ENCODE results near the gene EPHA6.

The EPHA6 gene

DNA sequence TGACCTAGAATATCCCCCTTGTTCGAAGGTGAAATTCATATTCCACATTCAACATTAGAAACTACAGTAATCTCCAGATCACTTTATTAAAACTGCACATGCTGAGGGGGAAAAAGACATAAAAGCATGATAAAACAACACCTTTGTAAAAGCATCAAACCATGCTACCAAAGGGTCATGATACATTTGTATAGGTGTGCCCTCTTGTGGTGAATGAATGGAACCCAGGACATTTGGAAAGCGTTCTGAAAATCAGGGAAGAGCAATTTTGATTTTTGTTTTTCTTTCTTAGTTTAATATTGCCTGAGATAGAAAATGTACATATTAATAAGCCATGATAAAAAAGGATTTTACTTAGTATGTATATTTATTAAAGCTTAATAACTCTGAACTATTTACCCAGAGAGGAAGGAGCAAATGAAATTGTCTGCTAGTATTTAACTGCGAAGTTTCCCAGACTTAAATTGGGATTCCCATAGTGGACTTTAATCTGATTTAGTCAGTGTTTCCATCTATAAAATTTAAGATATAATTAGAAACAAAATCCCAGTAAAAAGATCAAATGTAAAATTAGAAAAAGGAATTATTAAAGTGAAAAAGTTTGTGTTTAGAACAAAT, 844.4 kb downstream of the EPHA6 start:
- Histone ChIP-seq H3K36me3 (ENCODE audit: insufficient read depth, low read length) (no peaks in the 10 kb centered on the region), H3F3A (ENCODE audit: insufficient read depth, low read length) (no peaks in the 10 kb centered on the region), H3K4me3 (ENCODE audit: low read depth, low read length, poor library complexity, severe bottlenecking) (no peak overlapping the region), H3K4me2 (ENCODE audit: low read length) (no peak overlapping the region), H4K20me1 (ENCODE audit: insufficient read depth, low read length) (no peaks in the 10 kb centered on the region; the same call in 1 of the 2 replicates), H3K27me3 (ENCODE audit: insufficient read depth, low read length) (no peaks in the 10 kb centered on the region), H3K9me2 (ENCODE audit: low read depth, low read length) (no peaks in the 10 kb centered on the region), H3K4me1 (ENCODE audit: insufficient read depth, low read length, severe bottlenecking) (no peaks in the 10 kb centered on the region), H3K9me3 (ENCODE audit: low read length) (no peaks in the 10 kb centered on the region), H3K9ac (ENCODE audit: low read length) (no peak overlapping the region), H3K27ac (ENCODE audit: low read depth, low read length, poor library complexity, severe bottlenecking) (no peak overlapping the region), H3K79me2 (ENCODE audit: insufficient read depth, low read length) (no peaks in the 10 kb centered on the region), H2AFZ (ENCODE audit: low read length) (no peak overlapping the region)
- no peak for TF ChIP-seq EZH2 (IDR thresholded peaks at IDR 0.05; ENCODE audit: borderline replicate concordance, low read length)
- TF ChIP-seq, protein P1, sequence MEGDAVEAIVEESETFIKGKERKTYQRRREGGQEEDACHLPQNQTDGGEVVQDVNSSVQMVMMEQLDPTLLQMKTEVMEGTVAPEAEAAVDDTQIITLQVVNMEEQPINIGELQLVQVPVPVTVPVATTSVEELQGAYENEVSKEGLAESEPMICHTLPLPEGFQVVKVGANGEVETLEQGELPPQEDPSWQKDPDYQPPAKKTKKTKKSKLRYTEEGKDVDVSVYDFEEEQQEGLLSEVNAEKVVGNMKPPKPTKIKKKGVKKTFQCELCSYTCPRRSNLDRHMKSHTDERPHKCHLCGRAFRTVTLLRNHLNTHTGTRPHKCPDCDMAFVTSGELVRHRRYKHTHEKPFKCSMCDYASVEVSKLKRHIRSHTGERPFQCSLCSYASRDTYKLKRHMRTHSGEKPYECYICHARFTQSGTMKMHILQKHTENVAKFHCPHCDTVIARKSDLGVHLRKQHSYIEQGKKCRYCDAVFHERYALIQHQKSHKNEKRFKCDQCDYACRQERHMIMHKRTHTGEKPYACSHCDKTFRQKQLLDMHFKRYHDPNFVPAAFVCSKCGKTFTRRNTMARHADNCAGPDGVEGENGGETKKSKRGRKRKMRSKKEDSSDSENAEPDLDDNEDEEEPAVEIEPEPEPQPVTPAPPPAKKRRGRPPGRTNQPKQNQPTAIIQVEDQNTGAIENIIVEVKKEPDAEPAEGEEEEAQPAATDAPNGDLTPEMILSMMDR (IDR thresholded peaks at IDR 0.05; ENCODE audit: low read length): peak; percentile 64

DNA sequence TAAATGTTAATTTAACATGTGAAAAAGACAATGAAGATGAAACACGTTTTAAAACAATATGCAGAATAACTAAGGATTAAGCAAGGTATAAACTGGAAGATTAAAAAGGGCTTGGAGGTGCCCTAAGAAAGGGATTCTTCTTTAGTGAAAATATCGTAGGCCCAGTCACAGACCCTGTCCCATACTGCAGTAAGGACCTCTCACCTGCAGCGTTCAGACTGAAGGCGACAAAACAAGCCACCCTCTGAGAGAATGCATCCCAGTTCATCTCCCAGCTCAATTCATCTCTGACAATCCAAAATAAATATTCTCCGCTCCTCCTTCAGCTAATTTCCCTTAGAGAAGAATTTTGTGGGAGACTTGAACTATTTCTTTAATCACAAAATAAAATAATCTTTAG, 847.9 kb downstream of the EPHA6 start:
- H3K9me3 ChIP-seq (ENCODE audit: low read length): no peaks in the 10 kb centered on the region
- no peak overlapping the region for H3K9ac ChIP-seq (ENCODE audit: low read length)
- H3K4me3 ChIP-seq (ENCODE audit: low read depth, low read length, poor library complexity, severe bottlenecking): no peak overlapping the region
- H3F3A ChIP-seq (ENCODE audit: insufficient read depth, low read length): no peaks in the 10 kb centered on the region
- no peak overlapping the region for H3K27ac ChIP-seq (ENCODE audit: low read depth, low read length, poor library complexity, severe bottlenecking)
- no peaks in the 10 kb centered on the region for H3K27me3 ChIP-seq (ENCODE audit: insufficient read depth, low read length)
- no peaks in the 10 kb centered on the region for H3K36me3 ChIP-seq (ENCODE audit: insufficient read depth, low read length)
- H2AFZ ChIP-seq (ENCODE audit: low read length): no peak overlapping the region
- no peaks in the 10 kb centered on the region for H3K79me2 ChIP-seq (ENCODE audit: insufficient read depth, low read length)
- no peaks in the 10 kb centered on the region; the same call in 1 of the 2 replicates for H4K20me1 ChIP-seq (ENCODE audit: insufficient read depth, low read length)
- H3K9me2 ChIP-seq (ENCODE audit: low read depth, low read length): no peaks in the 10 kb centered on the region
- H3K4me2 ChIP-seq (ENCODE audit: low read length): no peak overlapping the region
- TF ChIP-seq, protein P1 (IDR thresholded peaks at IDR 0.05; ENCODE audit: low read length): no peak
- TF ChIP-seq EZH2 (IDR thresholded peaks at IDR 0.05; ENCODE audit: borderline replicate concordance, low read length): no peak
- no peaks in the 10 kb centered on the region for H3K4me1 ChIP-seq (ENCODE audit: insufficient read depth, low read length, severe bottlenecking)

DNA sequence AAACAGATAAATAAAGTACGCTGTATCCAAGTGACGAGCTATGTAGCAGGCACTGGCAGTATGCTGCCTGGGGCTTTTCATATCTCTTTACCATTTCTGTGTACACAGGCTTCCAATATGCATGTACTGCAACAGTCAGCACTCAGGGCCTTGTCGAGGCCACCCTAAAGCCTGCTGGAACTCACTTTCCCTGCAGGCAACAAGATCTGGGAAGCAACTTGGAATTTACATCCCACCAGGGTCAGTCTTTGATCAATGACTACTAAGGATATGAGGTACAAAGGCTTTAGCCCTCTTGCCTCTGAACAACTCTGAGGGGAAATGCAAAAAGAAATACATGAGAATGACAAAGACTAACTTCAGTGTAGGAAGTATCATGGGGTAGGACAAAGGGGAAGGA, 848.4 kb downstream of the EPHA6 start:
- H3K4me3 ChIP-seq (ENCODE audit: low read depth, low read length, poor library complexity, severe bottlenecking): no peak overlapping the region
- H2AFZ ChIP-seq (ENCODE audit: low read length): no peak overlapping the region
- no peaks in the 10 kb centered on the region; the same call in 1 of the 2 replicates for H4K20me1 ChIP-seq (ENCODE audit: insufficient read depth, low read length)
- TF ChIP-seq EZH2 (IDR thresholded peaks at IDR 0.05; ENCODE audit: borderline replicate concordance, low read length): no peak
- TF ChIP-seq, protein P1 (IDR thresholded peaks at IDR 0.05; ENCODE audit: low read length): no peak
- H3K9me3 ChIP-seq (ENCODE audit: low read length): no peaks in the 10 kb centered on the region
- H3K36me3 ChIP-seq (ENCODE audit: insufficient read depth, low read length): no peaks in the 10 kb centered on the region
- no peak overlapping the region for H3K9ac ChIP-seq (ENCODE audit: low read length)
- H3K79me2 ChIP-seq (ENCODE audit: insufficient read depth, low read length): no peaks in the 10 kb centered on the region
- no peak overlapping the region for H3K4me2 ChIP-seq (ENCODE audit: low read length)
- H3K4me1 ChIP-seq (ENCODE audit: insufficient read depth, low read length, severe bottlenecking): no peaks in the 10 kb centered on the region
- no peaks in the 10 kb centered on the region for H3F3A ChIP-seq (ENCODE audit: insufficient read depth, low read length)
- H3K27me3 ChIP-seq (ENCODE audit: insufficient read depth, low read length): no peaks in the 10 kb centered on the region
- no peaks in the 10 kb centered on the region for H3K9me2 ChIP-seq (ENCODE audit: low read depth, low read length)
- no peak overlapping the region for H3K27ac ChIP-seq (ENCODE audit: low read depth, low read length, poor library complexity, severe bottlenecking)

Data from OCI-LY1 (cell line).